A549 treated with AZD9567 at 1 μM for 4 hours (cell line): ENCODE data around the gene IDH2. TPM values are rescaled to one million over a fixed set of nuclear protein-coding genes. Genes with fewer than 3 reads are reported as not detected.

ENCODE experiments used
- total RNA-seq: library from RNA; stranded (reverse); fragments of 200-300 nt; extraction: Qiagen RNA extraction; gene quantifications from 5 replicates; pipeline ENCODE4 v1.2.3, GENCODE V29; 2022; ENCODE audit not compliant: insufficient read depth

IDH2 gene
- total RNA-seq: 41.0 to 48.4 TPM (median 47.3 TPM) in 5 replicates

GRCh38 chr15:90101969-90102890 is at the start of gene IDH2:
IDH2 (minus strand) TSS chr15:90102468; CDS start chr15:90102390, 78 bp downstream.

Other genes starting within 250 kb of the IDH2 start
- gene AP3S2, start 208.5 kb downstream of the IDH2 start, total RNA-seq: 35.1 to 59.3 TPM (median 40.9 TPM) in 5 replicates
- 10.1 to 15.8 TPM (median 12.0 TPM) in 5 replicates for gene ARPIN, start 189.5 kb downstream of the IDH2 start, total RNA-seq
- gene ZNF710, start 101.1 kb downstream of the IDH2 start, total RNA-seq: 12.2 to 14.4 TPM (median 13.4 TPM) in 5 replicates
- gene SEMA4B, start 98.9 kb upstream of the IDH2 start, total RNA-seq: 60.7 to 85.0 TPM (median 82.2 TPM) in 5 replicates
- gene CIB1, start 131.5 kb upstream of the IDH2 start, total RNA-seq: 179 to 231 TPM (median 224 TPM) in 5 replicates
- 3.1 to 5.1 TPM (median 4.6 TPM) in 5 replicates for gene GDPGP1, start 131.7 kb upstream of the IDH2 start, total RNA-seq
- 0.10 to 0.26 TPM (median 0.15 TPM) in 4 of 5 replicates, not detected in the other for gene TTLL13, start 147.1 kb upstream of the IDH2 start, total RNA-seq
- gene NGRN, start 163.2 kb upstream of the IDH2 start, total RNA-seq: 109 to 116 TPM (median 110 TPM) in 5 replicates
- 0.56 to 1.5 TPM (median 1.3 TPM) in 5 replicates for gene ZNF774, start 249.8 kb upstream of the IDH2 start, total RNA-seq